Upper lobe of left lung (tissue), 6 donors: ENCODE data around the gene GRK5. TPM values are rescaled to one million over a fixed set of nuclear protein-coding genes. Genes with fewer than 3 reads are reported as not detected.

ENCODE experiments used
- ATAC-seq, 2 donors: fragments of 200-7000 bp; cut with Tn5 transposase; one replicate each; pipeline ENCODE4 v1.9.1; 2022; ENCODE audit warnings: mild to moderate bottlenecking in 2 of 2, moderate library complexity in 2 of 2; ENCODE audit not compliant: low FRiP score in 2 of 2
- DNase-seq, 2 donors: peaks; one replicate each; pipeline ENCODE4 v3.0.0-alpha.2; 2019 to 2020
- H3K27ac ChIP-seq, 4 donors: fragments of 200-600 bp; sonication (generic); one replicate each; pipeline ENCODE4 v1.5.1; 2016 to 2019
- H3K27me3 ChIP-seq, 4 donors: fragments of 200-600 bp; sonication (generic); one replicate each; pipeline ENCODE4 v1.5.1; 2017 to 2019
- H3K36me3 ChIP-seq, 4 donors: fragments of 200-600 bp; sonication (generic); one replicate each; pipeline ENCODE4 v1.5.1; 2016 to 2019
- H3K4me1 ChIP-seq, 4 donors: fragments of 200-600 bp; sonication (generic); one replicate each; pipeline ENCODE4 v1.5.1; 2018 to 2019
- H3K4me3 ChIP-seq, 4 donors: fragments of 200-600 bp; sonication (generic); one replicate each; pipeline ENCODE4 v1.5.1; 2017 to 2019; ENCODE audit warnings: mild to moderate bottlenecking in 2 of 4, moderate library complexity in 1 of 4
- H3K9me3 ChIP-seq, 4 donors: fragments of 200-600 bp; sonication (generic); one replicate each; pipeline ENCODE4 v1.5.1; 2018 to 2019
- CTCF ChIP-seq, 6 experiments: fragments of 450-650 bp in 4 of 6; fragments of 200-600 bp in 2 of 6; sonication (generic) in 2 of 6; IDR thresholded peaks; one replicate each; pipeline ENCODE4 v1.5.1; 2016 to 2019; ENCODE audit warnings: antibody characterized with exemption in 6 of 6
- EP300 ChIP-seq, 4 donors: sonication (generic); formaldehyde crosslinking; IDR thresholded peaks; one replicate each; pipeline ENCODE4 v1.5.1; 2017; ENCODE audit warnings: antibody characterized with exemption in 4 of 4, control low read depth in 2 of 4
- POLR2A ChIP-seq, 4 donors: fragments of 450-650 bp; IDR thresholded peaks; one replicate each; pipeline ENCODE4 v1.5.1; 2016 to 2017; ENCODE audit warnings: antibody characterized with exemption in 4 of 4, mild to moderate bottlenecking in 2 of 4
- POLR2AphosphoS5 ChIP-seq, 2 donors: sonication (generic); formaldehyde crosslinking; IDR thresholded peaks; one replicate each; pipeline ENCODE4 v1.5.1; 2017; ENCODE audit warnings: antibody characterized with exemption in 2 of 2
- WGBS, 2 donors: methylation state at CpG; one replicate each; pipeline ENCODE4 v1.1.5; 2017 to 2018; 5-methylcytosine and 5-hydroxymethylcytosine counted together
- total RNA-seq, 6 donors: library from RNA; depleted of rRNA in 4 of 6; stranded (reverse); fragments of >200 nt in 4 of 6; gene quantifications; one replicate each; pipeline versions ENCODE4 v1.1.0 to v1.2.1, GENCODE V29; 2016 to 2021
- donor health status: DM: no; HTN: no; CAD: no; lungs with moderate emphysema.
- donor health status: DM: no; HTN: yes; CAD: no; lungs with severe emphysema.

The GRK5 gene
- total RNA-seq, 6 donors from 2014 or later: 38.6 to 80.9 (median 61.1) TPM

GRCh38 chr10:119496273-119496672 is 288.9 kb downstream of the GRK5 start:
- Histone ChIP-seq H3K4me1 (peaks cover 0 to 5% (median 4%) of the 10 kb centered on the region in 4 donors), H3K27ac (no peak overlapping the region), H3K4me3 (no peak overlapping the region), H3K9me3 (no peaks in the 10 kb centered on the region), H3K27me3 (no peaks in the 10 kb centered on the region), H3K36me3 (no peaks in the 10 kb centered on the region)
- 86 to 93% methylated on average over 7 of the region's 7 CpGs for WGBS, 2 donors
- no peak for TF ChIP-seq POLR2A (IDR thresholded peaks at IDR 0.05)
- DNase-seq (no peak), ATAC-seq (no peak)

GRCh38 chr10:119497243-119497642 is 289.9 kb downstream of the GRK5 start:
- DNase-seq (no peak), ATAC-seq (no peak)
- Histone ChIP-seq H3K36me3 (no peaks in the 10 kb centered on the region), H3K4me3 (no peak overlapping the region), H3K4me1 (peaks cover 0 to 5% (median 4%) of the 10 kb centered on the region in 4 donors), H3K27ac (no peak overlapping the region), H3K27me3 (no peaks in the 10 kb centered on the region), H3K9me3 (no peaks in the 10 kb centered on the region)
- WGBS, 2 donors: 71 to 83% methylated on average over 9 of the region's 9 CpGs
- no peak for TF ChIP-seq CTCF (IDR thresholded peaks at IDR 0.05)
- TF ChIP-seq EP300 (IDR thresholded peaks at IDR 0.05): no peak
- TF ChIP-seq POLR2AphosphoS5 (IDR thresholded peaks at IDR 0.05): no peak
- no peak for TF ChIP-seq POLR2A (IDR thresholded peaks at IDR 0.05)

GRCh38 chr10:119498889-119499676 is 291.7 kb downstream of the GRK5 start:
- peaks cover 0 to 5% (median 3%) of the 10 kb centered on the region in 4 donors for H3K4me1 ChIP-seq
- no peak overlapping the region for H3K27ac ChIP-seq
- no peak overlapping the region for H3K4me3 ChIP-seq
- ATAC-seq: no peak
- no peaks in the 10 kb centered on the region for H3K36me3 ChIP-seq
- H3K27me3 ChIP-seq: no peaks in the 10 kb centered on the region
- no peaks in the 10 kb centered on the region for H3K9me3 ChIP-seq
- WGBS, 2 donors: 75 to 83% methylated on average over 8 to 11 of the region's 11 CpGs
- TF ChIP-seq POLR2AphosphoS5 (IDR thresholded peaks at IDR 0.05): no peak
- TF ChIP-seq CTCF (IDR thresholded peaks at IDR 0.05): no peak
- no peak for TF ChIP-seq POLR2A (IDR thresholded peaks at IDR 0.05)
- no peak for TF ChIP-seq EP300 (IDR thresholded peaks at IDR 0.05)
- DNase-seq: no peak

GRCh38 chr10:119499677-119500002 is 292.3 kb downstream of the GRK5 start:
- DNase-seq: no peak
- H3K4me3 ChIP-seq: no peak overlapping the region
- H3K27ac ChIP-seq: no peak overlapping the region

More at GRCh38 chr10:119499677-119500002, 292.3 kb downstream of the GRK5 start:
- Histone ChIP-seq H3K9me3 (no peaks in the 10 kb centered on the region), H3K36me3 (no peaks in the 10 kb centered on the region), H3K4me1 (peaks cover 0 to 5% (median 0%) of the 10 kb centered on the region in 4 donors), H3K27me3 (no peaks in the 10 kb centered on the region)
- WGBS, 2 donors: 67 to 73% methylated on average over 5 of the region's 5 CpGs
- ATAC-seq: no peak
- TF ChIP-seq POLR2AphosphoS5 (IDR thresholded peaks at IDR 0.05) (no peak), POLR2A (IDR thresholded peaks at IDR 0.05) (no peak), CTCF (IDR thresholded peaks at IDR 0.05) (no peak), EP300 (IDR thresholded peaks at IDR 0.05) (no peak)
